Measurements from ENCODE around the gene TDRD3. TPM values are rescaled to one million over a fixed set of nuclear protein-coding genes. Genes with fewer than 3 reads are reported as not detected.

The TDRD3 gene
- total RNA-seq, 4 donors from 2014 or later = 14.5 to 33.8 (median 16.1) TPM

DNA sequence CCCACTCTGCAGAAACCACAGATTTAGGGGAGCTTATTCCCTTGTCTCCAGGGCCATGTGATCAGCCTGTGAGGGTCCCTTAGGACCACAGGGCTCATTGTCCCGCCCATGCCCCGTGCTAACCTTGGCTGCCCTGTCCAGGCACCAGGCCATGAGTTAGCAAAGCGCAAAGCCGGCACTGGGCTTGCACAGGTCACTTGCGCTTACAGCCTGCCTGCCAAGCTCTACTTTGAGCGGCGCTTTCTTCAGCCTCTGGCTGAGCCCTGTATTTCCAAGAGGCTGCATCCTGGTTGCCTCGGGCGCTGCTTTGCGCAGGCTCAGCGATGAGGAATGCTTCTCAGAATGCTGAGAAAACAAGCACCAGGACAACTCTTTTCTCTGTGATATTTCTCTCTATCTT lies 188.0 kb downstream of the TDRD3 start:
- Histone ChIP-seq H3K4me3 (no peak overlapping the region), H3K4me1 (peaks cover 0 to 9% (median 0%) of the 10 kb centered on the region in 3 donors), H3K27me3 (no peaks in the 10 kb centered on the region), H3K27ac (no peak overlapping the region), H3K9me3 (peaks cover 0 to 6% (median 0%) of the 10 kb centered on the region in 3 donors), H3K36me3 (no peaks in the 10 kb centered on the region)
- no peak for DNase-seq
- WGBS, 2 donors = 71 to 84% methylated on average over 6 to 11 of the region's 11 CpGs
- TF ChIP-seq, protein P1, sequence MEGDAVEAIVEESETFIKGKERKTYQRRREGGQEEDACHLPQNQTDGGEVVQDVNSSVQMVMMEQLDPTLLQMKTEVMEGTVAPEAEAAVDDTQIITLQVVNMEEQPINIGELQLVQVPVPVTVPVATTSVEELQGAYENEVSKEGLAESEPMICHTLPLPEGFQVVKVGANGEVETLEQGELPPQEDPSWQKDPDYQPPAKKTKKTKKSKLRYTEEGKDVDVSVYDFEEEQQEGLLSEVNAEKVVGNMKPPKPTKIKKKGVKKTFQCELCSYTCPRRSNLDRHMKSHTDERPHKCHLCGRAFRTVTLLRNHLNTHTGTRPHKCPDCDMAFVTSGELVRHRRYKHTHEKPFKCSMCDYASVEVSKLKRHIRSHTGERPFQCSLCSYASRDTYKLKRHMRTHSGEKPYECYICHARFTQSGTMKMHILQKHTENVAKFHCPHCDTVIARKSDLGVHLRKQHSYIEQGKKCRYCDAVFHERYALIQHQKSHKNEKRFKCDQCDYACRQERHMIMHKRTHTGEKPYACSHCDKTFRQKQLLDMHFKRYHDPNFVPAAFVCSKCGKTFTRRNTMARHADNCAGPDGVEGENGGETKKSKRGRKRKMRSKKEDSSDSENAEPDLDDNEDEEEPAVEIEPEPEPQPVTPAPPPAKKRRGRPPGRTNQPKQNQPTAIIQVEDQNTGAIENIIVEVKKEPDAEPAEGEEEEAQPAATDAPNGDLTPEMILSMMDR (IDR thresholded peaks at IDR 0.05) = no peak
- no peak for TF ChIP-seq POLR2A (IDR thresholded peaks at IDR 0.05)
- intact Hi-C loops (cut with DNase I) = no loop called here

- Histone ChIP-seq H3K36me3 (no peaks in the 10 kb centered on the region), H3K9me3 (no peaks in the 10 kb centered on the region), H3K27me3 (no peaks in the 10 kb centered on the region), H3K27ac (no peak overlapping the region), H3K4me1 (peaks cover 0 to 19% (median 0%) of the 10 kb centered on the region in 3 donors), H3K4me3 (no peak overlapping the region)
- no peak for TF ChIP-seq POLR2A (IDR thresholded peaks at IDR 0.05)
- TF ChIP-seq, protein P1 (IDR thresholded peaks at IDR 0.05) = no peak
- no peak for DNase-seq
- 28 to 50% methylated on average over 13 to 17 of the region's 18 CpGs for WGBS, 2 donors
- intact Hi-C loops (cut with DNase I) = no loop called here
These were observed 194.1 kb downstream of the TDRD3 start for GRCh38 chr13:60590800-60591747.

DNA sequence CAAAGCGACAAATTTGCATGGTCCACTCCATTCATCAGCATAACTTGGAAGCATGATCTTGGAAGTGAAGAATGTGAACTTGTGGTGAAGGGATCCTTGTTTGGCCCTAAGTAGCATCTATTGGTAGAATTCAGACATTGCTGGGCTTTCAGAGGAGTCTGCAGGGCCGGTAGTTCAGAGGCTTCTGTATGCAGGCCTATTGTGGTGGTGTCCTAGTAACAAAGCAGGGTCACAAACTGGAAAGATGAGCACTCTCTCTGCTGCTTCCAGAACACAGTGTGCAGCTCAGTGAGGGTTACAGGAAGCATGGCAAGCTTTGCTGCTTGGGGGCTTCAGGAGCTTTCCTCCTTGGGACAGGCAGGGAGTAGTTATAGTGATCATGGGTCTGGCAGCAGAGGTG lies 206.0 kb downstream of the TDRD3 start:
- H3K27ac ChIP-seq = no peak overlapping the region
- no peaks in the 10 kb centered on the region for H3K36me3 ChIP-seq
- intact Hi-C loops (cut with DNase I) = no loop called here
- H3K9me3 ChIP-seq = no peaks in the 10 kb centered on the region
- WGBS, 2 donors = 75 to 89% methylated on average over 2 of the region's 2 CpGs
- no peak for TF ChIP-seq POLR2A (IDR thresholded peaks at IDR 0.05)
- TF ChIP-seq, protein P1 (IDR thresholded peaks at IDR 0.05) = no peak
- no peak overlapping the region for H3K4me3 ChIP-seq
- no peaks in the 10 kb centered on the region for H3K4me1 ChIP-seq
- no peaks in the 10 kb centered on the region for H3K27me3 ChIP-seq
- DNase-seq = no peak

GRCh38 chr13:60604058-60604457 lies 207.0 kb downstream of the TDRD3 start:
- intact Hi-C loops (cut with DNase I) = no loop called here
- H3K4me1 ChIP-seq = no peaks in the 10 kb centered on the region
- TF ChIP-seq, protein P1 (IDR thresholded peaks at IDR 0.05) = no peak
- TF ChIP-seq POLR2A (IDR thresholded peaks at IDR 0.05) = no peak
- no peaks in the 10 kb centered on the region for H3K36me3 ChIP-seq
- no peak for DNase-seq
- H3K4me3 ChIP-seq = no peak overlapping the region
- H3K9me3 ChIP-seq = no peaks in the 10 kb centered on the region
- H3K27me3 ChIP-seq = no peaks in the 10 kb centered on the region
- no peak overlapping the region for H3K27ac ChIP-seq
- 83 to 84% methylated on average over 6 of the region's 6 CpGs for WGBS, 2 donors

DNA sequence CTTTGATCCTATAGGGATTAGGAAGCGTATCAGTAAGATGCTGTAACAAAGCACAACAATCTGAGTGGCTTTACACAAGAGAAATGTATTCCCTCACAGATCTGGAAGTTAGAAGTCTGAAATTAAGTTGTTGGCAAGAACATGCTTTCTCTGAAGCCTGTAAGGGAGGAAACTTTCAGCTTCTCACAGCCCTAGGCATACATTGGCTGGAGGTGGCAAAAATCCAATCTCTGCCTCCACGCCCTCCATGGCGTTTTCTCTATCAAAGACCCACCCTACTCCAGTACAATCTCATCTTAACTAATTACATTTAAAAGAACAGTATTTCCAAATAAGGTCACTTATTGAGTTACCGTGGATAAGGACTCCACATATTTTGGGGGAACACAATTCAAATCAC lies 211.9 kb downstream of the TDRD3 start:
- Histone ChIP-seq H3K4me1 (peaks cover 0 to 12% (median 0%) of the 10 kb centered on the region in 3 donors), H3K27me3 (no peaks in the 10 kb centered on the region), H3K27ac (no peak overlapping the region), H3K4me3 (no peak overlapping the region), H3K36me3 (no peaks in the 10 kb centered on the region), H3K9me3 (no peaks in the 10 kb centered on the region)
- no peak for DNase-seq
- WGBS, 2 donors = 46 to 62% methylated on average over 4 of the region's 4 CpGs
- no peak for TF ChIP-seq POLR2A (IDR thresholded peaks at IDR 0.05)
- TF ChIP-seq, protein P1 (IDR thresholded peaks at IDR 0.05) = no peak
- intact Hi-C loops (cut with DNase I) = no loop called here

Measured in esophagus squamous epithelium (tissue), 5 donors.